Kidney (tissue), 14 donors: Measurements from ENCODE around the gene TGFB1. TPM values are rescaled to one million over a fixed set of nuclear protein-coding genes. Genes with fewer than 3 reads are reported as not detected.
A peak's percentile ranks its signal among the peaks of the same experiment; 100 is the strongest.

Experiments used
- DNase-seq, 5 donors: peaks; one replicate each; pipeline ENCODE4 v3.0.0-alpha.2; 2013 to 2020
- FAIRE-seq: peaks from 2 replicates; lab custom pipeline; 2012; peaks lifted over from hg19 to GRCh38; lab: Jason Lieb, UNC
- H3K27ac ChIP-seq, 2 donors: one replicate each; pipeline ENCODE4 v1.7.0; 2013; ENCODE audit warnings: low read depth in 2 of 2, low read length in 2 of 2, inconsistent platforms in 1 of 2
- H3K27me3 ChIP-seq: one replicate; pipeline ENCODE4 v1.7.1; 2013; ENCODE audit warnings: low read length, inconsistent platforms; ENCODE audit not compliant: control insufficient read depth, insufficient read depth
- H3K36me3 ChIP-seq, 3 donors: one replicate each; pipeline versions ENCODE4 v1.7.0 to v1.7.1; 2013; ENCODE audit warnings: low read length in 3 of 3, control low read depth in 1 of 3, inconsistent platforms in 1 of 3; ENCODE audit not compliant: insufficient read depth in 3 of 3, control insufficient read depth in 2 of 3
- H3K4me1 ChIP-seq, 3 donors: one replicate each; pipeline versions ENCODE4 v1.7.0 to v1.7.1; 2013; ENCODE audit warnings: low read length in 3 of 3, inconsistent platforms in 1 of 3, low read depth in 1 of 3; ENCODE audit not compliant: control insufficient read depth in 2 of 3, insufficient read depth in 2 of 3
- H3K4me3 ChIP-seq, 3 donors: one replicate each; pipeline versions ENCODE4 v1.7.0 to v1.8.1; 2013; ENCODE audit warnings: low read length in 3 of 3, control low read depth in 1 of 3, inconsistent platforms in 1 of 3
- H3K9ac ChIP-seq, 3 donors: one replicate each; pipeline versions ENCODE4 v1.7.0 to v1.7.1; 2013; ENCODE audit warnings: low read length in 3 of 3, control low read depth in 1 of 3, inconsistent platforms in 1 of 3
- H3K9me3 ChIP-seq, 3 donors: one replicate each; pipeline versions ENCODE4 v1.7.0 to v1.7.1; 2013; ENCODE audit warnings: low read length in 3 of 3, control low read depth in 1 of 3, inconsistent platforms in 1 of 3; ENCODE audit not compliant: control insufficient read depth in 2 of 3, insufficient read depth in 1 of 3
- intact Hi-C: fragments of 100-400 bp; cut with DNase I; formaldehyde crosslinking; loops from one replicate; pipeline ENCODE4 v1.11.1; 2022
- polyA plus RNA-seq: library from polyadenylated mRNA; stranded (reverse); fragments of 350-450 nt; fragmentation: Illumina TruSeq; extraction: RNeasy Lipid Tissue Mini Kit (QIAGEN cat#74804); gene quantifications from one replicate; pipeline ENCODE4 v1.2.3, GENCODE V29; 2014; ENCODE audit warnings: low read depth, low replicate concordance; ENCODE audit not compliant: insufficient read depth
- total RNA-seq: library from RNA; stranded (reverse); fragmentation: NEBNext Ultra II Directional; extraction: Animal tissue kit (Norgen Biotek cat#: 25700); gene quantifications from one replicate; pipeline ENCODE4 v1.2.1, GENCODE V29; 2021
- TF ChIP-seq, protein P1 (sequence below): IDR thresholded peaks from 3 replicates; pipeline ENCODE4 v1.5.1; 2012; ENCODE audit warnings: mild to moderate bottlenecking, moderate library complexity, borderline replicate concordance; ENCODE audit not compliant: insufficient read depth; ENCODE audit errors: extremely low read depth
- donor health status: control.
- donor health status: control.
- donor health status: control.
- donor health status: control.
- donor health status: control.
- donor health status: DM: yes; HTN: yes; CAD: no.
- donor health status: Normal renal cell carcinoma (clear cell type).

TGFB1 gene
- total and polyA plus RNA-seq, 2 donors from 2014 or later: 19.1 to 48.0 TPM

DNA sequence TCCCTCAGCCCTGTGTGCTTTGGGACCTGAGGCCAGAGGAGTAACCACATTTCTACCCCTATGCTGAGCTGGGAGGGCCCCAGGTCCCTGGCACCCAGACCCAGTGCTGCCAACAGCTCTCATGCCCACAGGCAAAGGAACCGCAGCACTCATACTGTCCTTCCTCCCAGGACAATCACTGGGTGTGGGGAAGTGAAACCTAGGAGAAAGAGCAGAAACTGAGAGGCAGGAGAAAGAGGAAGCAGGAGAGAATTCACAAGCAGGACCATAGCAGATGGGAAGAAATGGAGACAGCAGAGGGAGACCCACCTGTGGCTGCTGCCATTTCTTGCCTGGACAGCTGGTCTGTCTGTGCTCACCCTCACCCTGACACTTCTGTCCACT lies 24.9 kb downstream of the TGFB1 start:
- Histone ChIP-seq H3K9me3 (no peaks in the 10 kb centered on the region), H3K4me1 (peaks cover 9 to 45% (median 28%) of the 10 kb centered on the region in 3 donors), H3K9ac (no peak overlapping the region), H3K36me3 (no peaks in the 10 kb centered on the region), H3K27ac (no peak overlapping the region), H3K27me3 (no peaks in the 10 kb centered on the region), H3K4me3 (no peak overlapping the region)
- DNase-seq (no peak), FAIRE-seq (no peak)
- TF ChIP-seq, protein P1, sequence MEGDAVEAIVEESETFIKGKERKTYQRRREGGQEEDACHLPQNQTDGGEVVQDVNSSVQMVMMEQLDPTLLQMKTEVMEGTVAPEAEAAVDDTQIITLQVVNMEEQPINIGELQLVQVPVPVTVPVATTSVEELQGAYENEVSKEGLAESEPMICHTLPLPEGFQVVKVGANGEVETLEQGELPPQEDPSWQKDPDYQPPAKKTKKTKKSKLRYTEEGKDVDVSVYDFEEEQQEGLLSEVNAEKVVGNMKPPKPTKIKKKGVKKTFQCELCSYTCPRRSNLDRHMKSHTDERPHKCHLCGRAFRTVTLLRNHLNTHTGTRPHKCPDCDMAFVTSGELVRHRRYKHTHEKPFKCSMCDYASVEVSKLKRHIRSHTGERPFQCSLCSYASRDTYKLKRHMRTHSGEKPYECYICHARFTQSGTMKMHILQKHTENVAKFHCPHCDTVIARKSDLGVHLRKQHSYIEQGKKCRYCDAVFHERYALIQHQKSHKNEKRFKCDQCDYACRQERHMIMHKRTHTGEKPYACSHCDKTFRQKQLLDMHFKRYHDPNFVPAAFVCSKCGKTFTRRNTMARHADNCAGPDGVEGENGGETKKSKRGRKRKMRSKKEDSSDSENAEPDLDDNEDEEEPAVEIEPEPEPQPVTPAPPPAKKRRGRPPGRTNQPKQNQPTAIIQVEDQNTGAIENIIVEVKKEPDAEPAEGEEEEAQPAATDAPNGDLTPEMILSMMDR: no peak
- intact Hi-C loops: no loop called here

DNA sequence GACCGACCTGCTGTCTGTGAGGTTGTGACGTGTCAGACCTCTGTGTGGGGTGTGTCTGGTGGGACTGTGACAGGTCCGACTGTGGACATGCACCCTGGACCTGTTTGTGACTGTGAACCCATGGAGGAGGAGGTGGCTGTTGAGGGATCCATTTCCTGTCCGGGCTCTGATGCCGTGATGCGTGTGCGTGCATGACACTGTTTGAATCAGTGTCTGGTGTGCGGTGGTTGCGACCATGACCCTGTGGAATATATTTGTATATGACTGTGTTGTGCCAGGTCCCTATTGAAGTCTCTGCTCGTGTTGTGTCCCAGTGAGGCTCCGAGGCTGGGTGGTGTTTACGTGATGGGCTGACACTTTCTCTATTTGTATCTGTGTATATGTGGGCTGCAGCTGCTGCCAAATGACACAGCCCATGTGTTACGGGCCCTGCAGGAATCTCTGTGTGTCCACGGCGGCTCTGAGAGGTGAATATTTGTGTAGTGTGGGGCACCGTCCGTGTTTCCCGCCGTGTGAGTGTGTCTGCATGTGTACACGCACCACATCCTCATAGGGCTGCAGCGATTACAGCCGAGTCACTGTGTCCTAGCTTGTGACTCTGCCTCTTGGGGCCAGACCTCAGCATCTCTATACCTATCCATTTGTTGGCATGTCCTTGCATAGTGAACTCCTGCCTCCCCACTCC lies 25.4 kb downstream of the TGFB1 start:
- Histone ChIP-seq H3K4me1 (peaks cover 9 to 48% (median 31%) of the 10 kb centered on the region in 3 donors), H3K4me3 (peak overlapping the region in 1 of 3 donors; percentile 33), H3K27ac (peak overlapping the region; percentile 32 to 67), H3K36me3 (no peaks in the 10 kb centered on the region), H3K9me3 (no peaks in the 10 kb centered on the region), H3K27me3 (no peaks in the 10 kb centered on the region), H3K9ac (peak overlapping the region in 1 of 3 donors; percentile 65)
- FAIRE-seq: no peak
- TF ChIP-seq, protein P1: no peak
- DNase-seq: no peak
- intact Hi-C loops: no loop called here

DNA sequence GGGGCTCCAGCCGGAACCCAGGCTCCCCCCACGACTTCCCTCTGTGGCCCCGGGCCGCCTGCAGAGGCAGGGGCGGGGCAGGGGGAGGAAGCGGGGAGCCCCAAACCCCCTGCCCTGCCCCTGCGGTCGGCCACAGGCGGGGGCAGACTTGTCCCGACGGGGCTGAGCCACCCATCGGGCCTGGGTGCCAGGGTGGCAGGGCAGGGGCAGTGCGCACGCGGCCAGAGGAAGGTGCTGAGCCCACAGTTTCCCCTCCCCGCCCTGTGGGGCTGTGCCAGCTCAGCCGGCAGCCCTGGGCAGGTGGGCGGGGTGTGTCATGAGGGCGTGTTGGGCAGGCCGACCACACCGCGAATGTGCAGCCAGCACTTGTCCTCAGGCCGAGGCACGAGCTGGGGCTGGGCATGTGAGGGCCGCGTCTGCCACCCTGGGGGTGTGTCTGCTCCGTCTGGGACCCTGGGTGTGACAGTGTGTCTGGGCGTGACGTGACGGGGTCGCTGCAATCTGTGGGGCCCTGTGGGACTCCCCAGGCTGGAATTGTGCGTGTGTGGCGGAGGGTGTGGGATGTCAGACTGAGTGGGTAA lies 26.1 kb downstream of the TGFB1 start:
- intact Hi-C loops: no loop called here
- Histone ChIP-seq H3K4me3 (peak overlapping the region in 1 of 3 donors; percentile 33), H3K27me3 (no peaks in the 10 kb centered on the region), H3K9ac (peak overlapping the region in 1 of 3 donors; percentile 65), H3K4me1 (peaks cover 9 to 54% (median 35%) of the 10 kb centered on the region in 3 donors), H3K27ac (peak overlapping the region; percentile 41 to 71), H3K36me3 (no peaks in the 10 kb centered on the region), H3K9me3 (no peaks in the 10 kb centered on the region)
- FAIRE-seq (no peak), DNase-seq (peak in 4 of 5 donors; percentile 23 to 95 (median 72))
- TF ChIP-seq, protein P1: no peak
